ENCODE measurements around the gene SIK3.

GRCh38 chr11:117045196-117045595, 53.0 kb downstream of the SIK3 start:
- no peak for TF ChIP-seq TAF1 (IDR thresholded peaks at IDR 0.05; ENCODE audit: borderline replicate concordance, insufficient read depth, low read length)
- TF ChIP-seq REST (IDR thresholded peaks at IDR 0.05; ENCODE audit: insufficient read depth in 1 of 2, low read depth in 2 of 2, low read length in 2 of 2): no peak
- TF ChIP-seq POLR2AphosphoS5 (IDR thresholded peaks at IDR 0.05; ENCODE audit: low read depth, low read length): no peak
